Osteoblast (primary cell): ENCODE data around the gene CRABP2. TPM values are rescaled to one million over a fixed set of nuclear protein-coding genes. Genes with fewer than 3 reads are reported as not detected.

Experiments used
- DNase-seq: peaks from one replicate; pipeline ENCODE4 v3.0.0; 2011; ENCODE audit warnings: low spot score, mixed read lengths; ENCODE audit not compliant: insufficient read length; ENCODE audit errors: missing footprints
- H2AFZ ChIP-seq: 2 replicates; pipeline ENCODE4 v1.6.0; 2011; ENCODE audit warnings: mild to moderate bottlenecking, low read length
- H3K27ac ChIP-seq: 2 replicates; pipeline ENCODE4 v1.5.1; 2011; ENCODE audit warnings: mild to moderate bottlenecking, low read depth, low read length, moderate library complexity
- H3K27me3 ChIP-seq: 2 replicates; pipeline ENCODE4 v1.6.0; 2012; ENCODE audit warnings: mild to moderate bottlenecking, control low read depth, inconsistent platforms, low read length, moderate library complexity; ENCODE audit not compliant: insufficient read depth
- H3K36me3 ChIP-seq: 2 replicates; pipeline ENCODE4 v1.5.1; 2011; ENCODE audit warnings: mild to moderate bottlenecking, low read length, control low read depth, moderate library complexity; ENCODE audit not compliant: insufficient read depth
- H3K4me1 ChIP-seq: 2 replicates; pipeline ENCODE4 v1.5.1; 2011; ENCODE audit warnings: mild to moderate bottlenecking, low read length, control low read depth, moderate library complexity; ENCODE audit not compliant: insufficient read depth
- H3K4me2 ChIP-seq: 2 replicates; pipeline ENCODE4 v1.6.0; 2011; ENCODE audit warnings: mild to moderate bottlenecking, low read length; ENCODE audit not compliant: insufficient read depth
- H3K4me3 ChIP-seq: fragments of 200-600 bp; sonication (generic); 3 replicates; pipeline ENCODE4 v1.5.1; 2012; ENCODE audit warnings: mild to moderate bottlenecking, low read length, inconsistent platforms; ENCODE audit not compliant: insufficient read depth
- H3K79me2 ChIP-seq: 2 replicates; pipeline ENCODE4 v1.6.0; 2012; ENCODE audit warnings: mild to moderate bottlenecking, low read length, control low read depth, inconsistent platforms; ENCODE audit not compliant: insufficient read depth
- H3K9me3 ChIP-seq: 2 replicates; pipeline ENCODE4 v1.5.1; 2011; ENCODE audit warnings: low read depth, low read length, control low read depth
- H4K20me1 ChIP-seq: 2 replicates; pipeline ENCODE4 v1.6.0; 2012; ENCODE audit warnings: mild to moderate bottlenecking, low read length, control low read depth; ENCODE audit not compliant: insufficient read depth
- total RNA-seq: library from RNA; depleted of rRNA; stranded (reverse); fragments of >200 nt; gene quantifications from 2 replicates; pipeline ENCODE4 v1.2.3, GENCODE V29; 2012
- TF ChIP-seq, protein P1 (sequence below): IDR thresholded peaks from 2 replicates; pipeline ENCODE4 v1.5.1; 2011; ENCODE audit warnings: mild to moderate bottlenecking, low read depth, low read length, moderate library complexity; ENCODE audit errors: extremely low read depth

CRABP2 gene
- total RNA-seq, 1 donor, result 16.6 TPM

DNA sequence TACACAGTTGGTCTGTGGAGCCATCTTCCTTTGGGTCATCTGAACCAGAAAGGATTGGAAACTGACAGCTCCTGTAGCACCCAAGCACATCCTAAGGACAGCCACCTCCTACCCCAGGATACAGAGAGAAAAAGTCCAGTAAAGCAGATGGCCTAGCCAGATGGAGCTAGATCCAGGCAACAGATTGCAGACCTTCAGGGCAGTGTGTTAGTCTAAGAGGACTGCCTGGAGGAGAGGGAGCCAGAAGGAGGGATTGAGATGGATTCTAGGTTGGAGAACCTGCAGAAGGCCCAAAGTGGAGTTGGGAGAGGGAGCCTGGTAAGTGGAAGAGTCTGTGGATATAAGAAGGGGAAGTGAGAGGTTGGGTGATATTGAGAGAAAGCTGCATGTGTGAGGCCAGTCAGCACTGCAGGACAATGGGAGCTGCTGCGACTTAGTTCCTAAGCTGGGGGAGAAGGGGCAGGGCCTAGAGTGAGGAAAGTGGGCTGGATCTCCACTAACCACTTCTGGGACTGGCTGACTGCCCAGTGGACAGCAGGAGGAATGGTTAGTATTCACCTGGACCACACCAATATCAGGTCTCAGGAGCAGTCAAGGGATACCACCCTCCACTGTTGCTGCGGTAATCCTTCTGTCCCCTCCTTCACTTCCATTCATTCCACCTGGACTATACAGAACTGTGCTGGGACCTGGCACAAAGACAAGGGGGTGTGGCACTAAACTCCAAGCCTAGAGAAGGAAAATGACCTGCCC lies 50.1 kb downstream of the CRABP2 start:
- H2AFZ ChIP-seq, result no peak overlapping the region
- TF ChIP-seq, protein P1, sequence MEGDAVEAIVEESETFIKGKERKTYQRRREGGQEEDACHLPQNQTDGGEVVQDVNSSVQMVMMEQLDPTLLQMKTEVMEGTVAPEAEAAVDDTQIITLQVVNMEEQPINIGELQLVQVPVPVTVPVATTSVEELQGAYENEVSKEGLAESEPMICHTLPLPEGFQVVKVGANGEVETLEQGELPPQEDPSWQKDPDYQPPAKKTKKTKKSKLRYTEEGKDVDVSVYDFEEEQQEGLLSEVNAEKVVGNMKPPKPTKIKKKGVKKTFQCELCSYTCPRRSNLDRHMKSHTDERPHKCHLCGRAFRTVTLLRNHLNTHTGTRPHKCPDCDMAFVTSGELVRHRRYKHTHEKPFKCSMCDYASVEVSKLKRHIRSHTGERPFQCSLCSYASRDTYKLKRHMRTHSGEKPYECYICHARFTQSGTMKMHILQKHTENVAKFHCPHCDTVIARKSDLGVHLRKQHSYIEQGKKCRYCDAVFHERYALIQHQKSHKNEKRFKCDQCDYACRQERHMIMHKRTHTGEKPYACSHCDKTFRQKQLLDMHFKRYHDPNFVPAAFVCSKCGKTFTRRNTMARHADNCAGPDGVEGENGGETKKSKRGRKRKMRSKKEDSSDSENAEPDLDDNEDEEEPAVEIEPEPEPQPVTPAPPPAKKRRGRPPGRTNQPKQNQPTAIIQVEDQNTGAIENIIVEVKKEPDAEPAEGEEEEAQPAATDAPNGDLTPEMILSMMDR, result no peak
- H3K4me3 ChIP-seq, result no peak overlapping the region
- H3K36me3 ChIP-seq, result no peaks in the 10 kb centered on the region
- no peak overlapping the region for H3K27ac ChIP-seq
- no peaks in the 10 kb centered on the region for H3K79me2 ChIP-seq
- no peak overlapping the region for H3K4me2 ChIP-seq
- peak; percentile 59 for DNase-seq
- peaks cover 5% of the 10 kb centered on the region for H4K20me1 ChIP-seq
- peaks cover 13% of the 10 kb centered on the region for H3K4me1 ChIP-seq
- no peaks in the 10 kb centered on the region for H3K9me3 ChIP-seq
- H3K27me3 ChIP-seq, result peaks cover 41% of the 10 kb centered on the region

DNA sequence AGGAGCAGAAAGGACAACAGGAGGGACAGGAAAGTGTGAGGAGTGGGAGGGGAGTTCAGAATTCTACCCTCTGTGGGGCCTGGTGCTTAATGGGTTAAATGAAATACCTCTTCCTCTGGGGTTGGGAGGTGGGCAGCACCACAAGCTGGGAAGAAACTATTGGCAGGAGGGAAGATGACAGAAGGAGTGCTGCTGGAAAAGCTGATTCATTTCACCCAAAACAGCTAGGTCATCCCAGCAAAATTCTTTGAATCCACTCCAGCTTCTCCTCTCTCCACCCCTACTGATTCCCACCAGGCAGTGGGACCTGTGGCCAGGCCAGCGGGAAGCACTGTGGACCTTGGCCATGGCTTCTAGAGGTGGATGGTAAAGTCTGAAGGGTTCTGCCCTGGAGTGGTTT lies 50.7 kb downstream of the CRABP2 start:
- Histone ChIP-seq H3K4me1 (peaks cover 10% of the 10 kb centered on the region), H3K27ac (no peak overlapping the region), H4K20me1 (peaks cover 5% of the 10 kb centered on the region), H3K9me3 (no peaks in the 10 kb centered on the region), H2AFZ (no peak overlapping the region), H3K4me3 (no peak overlapping the region), H3K27me3 (peaks cover 43% of the 10 kb centered on the region), H3K4me2 (no peak overlapping the region), H3K79me2 (no peaks in the 10 kb centered on the region), H3K36me3 (no peaks in the 10 kb centered on the region)
- TF ChIP-seq, protein P1, result no peak
- DNase-seq, result peak; percentile 91

DNA sequence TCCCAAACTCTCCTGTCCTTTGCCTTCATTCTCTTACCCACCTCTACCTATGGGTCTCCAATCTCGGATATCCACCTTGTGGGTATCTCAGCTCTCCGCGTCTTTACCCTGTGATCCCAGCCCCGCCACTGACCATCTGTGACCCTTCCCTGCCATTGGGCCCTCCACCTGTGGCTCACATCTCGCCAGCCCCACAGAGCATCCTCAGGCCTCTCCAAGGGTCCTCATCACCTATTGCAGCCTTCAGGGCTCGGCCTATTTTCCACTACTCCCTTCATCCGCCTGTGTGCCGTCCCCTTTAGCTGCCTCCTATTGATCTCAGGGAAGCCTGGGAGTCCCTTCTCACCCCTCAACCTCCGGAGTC lies 52.4 kb downstream of the CRABP2 start:
- Histone ChIP-seq H2AFZ (no peak overlapping the region), H3K27ac (no peak overlapping the region), H3K27me3 (peaks cover 48% of the 10 kb centered on the region), H3K4me2 (no peak overlapping the region), H3K36me3 (no peaks in the 10 kb centered on the region), H3K4me3 (no peak overlapping the region), H3K9me3 (no peaks in the 10 kb centered on the region), H3K79me2 (no peaks in the 10 kb centered on the region), H3K4me1 (peaks cover 6% of the 10 kb centered on the region), H4K20me1 (peaks cover 5% of the 10 kb centered on the region)
- peak; percentile 38 for DNase-seq
- TF ChIP-seq, protein P1, result no peak

DNA sequence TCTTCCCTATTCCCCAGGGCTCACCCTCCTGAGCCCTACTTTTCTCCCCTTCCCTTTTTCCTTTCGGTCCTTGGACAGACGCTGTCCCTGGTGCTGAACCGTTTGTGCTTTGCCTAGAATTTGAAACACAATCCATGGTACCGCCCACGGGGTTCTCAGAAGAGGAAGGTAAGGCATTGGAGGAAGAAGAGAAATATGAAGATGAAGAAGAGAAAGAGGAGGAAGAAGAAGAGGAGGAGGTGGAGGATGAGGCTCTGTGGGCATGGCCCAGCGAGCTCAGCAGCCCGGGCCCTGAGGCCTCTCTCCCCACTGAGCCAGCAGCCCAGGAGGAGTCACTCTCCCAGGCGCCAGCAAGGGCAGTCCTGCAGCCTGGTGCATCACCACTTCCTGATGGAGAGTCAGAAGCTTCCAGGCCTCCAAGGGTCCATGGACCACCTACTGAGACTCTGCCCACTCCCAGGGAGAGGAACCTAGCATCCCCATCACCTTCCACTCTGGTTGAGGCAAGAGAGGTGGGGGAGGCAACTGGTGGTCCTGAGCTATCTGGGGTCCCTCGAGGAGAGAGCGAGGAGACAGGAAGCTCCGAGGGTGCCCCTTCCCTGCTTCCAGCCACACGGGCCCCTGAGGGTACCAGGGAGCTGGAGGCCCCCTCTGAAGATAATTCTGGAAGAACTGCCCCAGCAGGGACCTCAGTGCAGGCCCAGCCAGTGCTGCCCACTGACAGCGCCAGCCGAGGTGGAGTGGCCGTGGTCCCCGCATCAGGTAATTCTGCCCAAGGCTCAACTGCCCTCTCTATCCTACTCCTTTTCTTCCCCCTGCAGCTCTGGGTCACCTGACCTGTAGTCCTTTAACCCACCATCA lies 53.0 kb downstream of the CRABP2 start:
- Histone ChIP-seq H3K27ac (no peak overlapping the region), H3K27me3 (peaks cover 51% of the 10 kb centered on the region), H3K4me2 (no peak overlapping the region), H3K4me1 (peaks cover 6% of the 10 kb centered on the region), H3K36me3 (no peaks in the 10 kb centered on the region), H4K20me1 (peaks cover 5% of the 10 kb centered on the region), H3K79me2 (no peaks in the 10 kb centered on the region), H2AFZ (no peak overlapping the region), H3K9me3 (no peaks in the 10 kb centered on the region), H3K4me3 (no peak overlapping the region)
- DNase-seq, result peak; percentile 89
- TF ChIP-seq, protein P1, result no peak
